ENCODE measurements around the gene POLD4.

The POLD4 gene

GRCh38 chr11:67387518-67387917, 34.2 kb upstream of the POLD4 start:
- no peak for DNase-seq (ENCODE audit: low spot score)

DNA sequence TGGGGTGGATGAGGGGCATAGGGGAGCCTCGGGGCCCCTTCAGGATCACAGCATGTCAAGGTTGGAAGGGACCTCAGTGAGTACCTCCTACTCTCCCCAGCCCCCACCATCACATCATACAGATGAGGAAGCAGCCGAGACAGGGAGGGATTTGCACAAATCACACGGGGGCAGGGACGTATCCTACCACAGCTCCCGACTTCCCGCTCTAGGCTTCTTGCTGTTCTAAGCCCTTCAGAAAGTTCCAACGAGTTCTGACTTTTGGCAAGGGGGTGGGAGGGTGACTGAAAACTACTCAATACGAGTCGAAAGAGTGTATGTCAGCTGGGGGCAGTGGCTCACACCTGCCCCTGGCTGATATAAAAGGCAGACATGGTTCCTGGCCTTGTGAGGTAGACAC, 33.7 kb upstream of the POLD4 start:
- DNase-seq (ENCODE audit: low spot score) = no peak

DNA sequence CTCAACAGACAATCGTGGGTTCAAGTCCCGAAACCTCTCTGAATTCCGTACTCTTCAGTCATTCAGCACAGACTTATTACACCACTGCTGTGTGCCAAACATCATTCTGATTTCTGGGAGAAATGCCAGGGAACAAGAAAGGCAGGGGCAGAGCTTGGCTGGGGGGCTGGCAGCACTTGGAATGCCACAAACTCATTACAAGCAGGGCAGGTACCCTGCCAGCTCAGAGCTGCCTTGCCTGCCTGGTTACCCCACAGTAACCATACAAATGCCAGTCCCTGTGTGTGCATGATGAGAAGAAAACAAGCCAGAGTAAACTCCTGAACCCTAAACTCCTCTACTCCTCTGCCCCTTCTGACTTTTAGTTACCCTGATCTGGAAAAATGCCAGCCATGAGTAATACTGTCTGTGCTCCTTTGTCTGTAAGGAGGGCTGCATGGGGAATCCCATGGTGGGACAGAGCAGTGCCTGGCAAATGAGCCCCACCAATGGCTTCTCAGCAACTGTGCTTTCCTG, 31.6 kb upstream of the POLD4 start:
- DNase-seq (ENCODE audit: low spot score) = no peak

DNA sequence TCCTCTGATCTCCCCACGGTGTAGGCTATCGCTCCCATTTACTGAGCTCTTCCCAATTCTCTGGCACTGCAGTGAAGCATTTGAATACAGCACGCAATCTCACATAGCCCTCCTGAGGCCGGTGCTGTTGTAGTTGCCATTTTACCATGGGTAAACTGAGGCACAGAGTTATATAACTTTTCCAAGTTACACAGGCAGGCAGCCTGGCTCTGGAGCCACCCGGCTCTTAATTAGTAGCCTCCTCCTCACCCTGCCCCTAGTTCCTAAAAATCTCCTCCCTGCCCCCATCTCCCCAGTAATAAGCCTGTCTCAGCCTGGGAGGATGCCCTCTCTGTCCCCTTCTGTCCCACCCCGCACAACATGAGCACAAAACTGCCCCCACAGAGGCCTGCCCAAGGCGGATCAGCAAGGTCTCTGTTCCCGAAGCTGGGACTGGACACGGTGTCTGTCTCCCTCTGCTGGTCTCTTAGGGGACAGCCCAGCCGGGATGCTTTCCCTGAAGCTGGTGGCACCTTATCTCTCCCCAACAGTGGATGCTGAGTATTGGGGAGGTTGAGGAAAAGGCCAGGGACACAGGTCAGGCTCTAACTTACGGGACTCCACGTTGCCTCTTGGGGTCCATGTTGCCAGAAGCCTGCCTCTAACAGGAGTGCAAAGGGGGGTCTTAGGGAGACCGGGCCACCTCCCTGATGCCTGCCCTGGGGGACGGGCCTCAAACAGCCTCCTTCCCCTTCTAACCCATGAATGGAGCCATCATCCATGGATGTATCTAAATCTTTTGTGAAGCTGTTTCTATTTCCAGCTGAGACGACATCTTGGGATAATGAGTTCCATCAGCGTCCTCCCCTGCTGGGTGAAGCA, 29.2 kb upstream of the POLD4 start:
- DNase-seq (ENCODE audit: low spot score) = peak; percentile 84

GRCh38 chr11:67381244-67381972, 28.1 kb upstream of the POLD4 start:
- DNase-seq (ENCODE audit: low spot score) = no peak

- DNase-seq (ENCODE audit: low spot score) = no peak
Measured at GRCh38 chr11:67379061-67380058, 26.0 kb upstream of the POLD4 start.

DNA sequence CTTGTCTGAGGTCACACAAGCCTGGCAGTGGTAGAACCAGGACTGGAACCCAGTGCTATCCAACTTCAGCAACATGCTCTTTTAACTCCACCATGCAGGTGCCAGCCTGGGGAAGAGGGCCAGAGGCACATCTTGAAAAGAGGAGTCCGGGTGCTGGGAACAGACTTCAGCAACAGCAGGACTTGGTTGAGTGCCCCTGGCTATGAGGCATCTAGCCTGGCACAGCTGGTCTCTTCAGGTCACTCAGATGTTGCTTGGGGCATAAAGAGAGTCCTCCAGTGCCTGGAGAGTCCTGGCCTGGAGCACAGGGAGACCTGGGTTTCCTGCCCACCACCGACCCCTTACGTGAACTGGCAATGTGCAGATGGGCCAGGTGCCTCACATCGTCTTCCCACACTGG, 25.2 kb upstream of the POLD4 start:
- no peak for DNase-seq (ENCODE audit: low spot score)

DNA sequence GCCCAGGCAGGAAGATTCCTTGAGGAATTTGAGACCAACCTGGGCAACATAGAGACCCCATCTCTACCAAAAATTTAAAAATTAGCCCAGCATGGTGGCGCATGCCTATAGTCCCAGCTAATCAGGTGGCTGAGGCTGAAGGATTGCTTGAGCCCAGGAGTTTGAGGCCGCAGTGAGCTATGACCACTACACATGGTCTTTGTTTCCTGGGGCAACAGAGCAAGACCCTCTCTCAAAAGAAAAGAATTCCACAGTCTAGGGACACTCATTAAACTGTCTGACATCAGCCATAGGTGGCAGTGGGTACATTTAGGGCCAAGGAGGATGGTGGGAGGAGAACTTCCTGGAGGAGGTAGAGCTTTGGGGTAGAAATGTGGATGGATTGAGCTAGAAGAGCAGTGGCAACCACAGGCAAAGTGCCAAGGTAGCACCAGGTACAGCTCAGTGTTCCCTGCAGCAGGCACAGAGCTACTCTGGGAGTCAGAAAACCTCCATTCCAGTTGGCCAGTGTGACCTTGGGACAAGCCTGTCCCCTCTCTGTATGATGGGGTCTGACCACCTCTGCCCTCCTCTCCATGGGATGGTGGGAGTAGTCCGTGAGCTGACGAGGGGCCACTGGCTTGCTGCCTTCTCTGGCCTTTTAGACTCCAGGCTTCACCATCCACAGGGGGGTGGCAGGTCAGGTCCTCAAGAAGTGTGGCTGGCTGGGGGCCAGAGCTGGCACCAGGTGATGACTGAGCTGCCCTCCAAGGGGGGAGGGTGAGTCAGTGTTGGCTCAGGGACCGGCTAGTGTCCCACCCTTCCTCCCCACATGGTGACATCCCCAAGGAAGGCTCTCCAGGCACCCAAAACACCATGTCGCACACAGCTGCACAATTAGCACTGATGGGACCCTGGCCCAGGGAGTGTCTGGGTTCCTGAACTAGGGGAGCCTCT, 23.8 kb upstream of the POLD4 start:
- DNase-seq (ENCODE audit: low spot score) = no peak

GRCh38 chr11:67376063-67376820, 22.9 kb upstream of the POLD4 start:
- no peak for DNase-seq (ENCODE audit: low spot score)

DNA sequence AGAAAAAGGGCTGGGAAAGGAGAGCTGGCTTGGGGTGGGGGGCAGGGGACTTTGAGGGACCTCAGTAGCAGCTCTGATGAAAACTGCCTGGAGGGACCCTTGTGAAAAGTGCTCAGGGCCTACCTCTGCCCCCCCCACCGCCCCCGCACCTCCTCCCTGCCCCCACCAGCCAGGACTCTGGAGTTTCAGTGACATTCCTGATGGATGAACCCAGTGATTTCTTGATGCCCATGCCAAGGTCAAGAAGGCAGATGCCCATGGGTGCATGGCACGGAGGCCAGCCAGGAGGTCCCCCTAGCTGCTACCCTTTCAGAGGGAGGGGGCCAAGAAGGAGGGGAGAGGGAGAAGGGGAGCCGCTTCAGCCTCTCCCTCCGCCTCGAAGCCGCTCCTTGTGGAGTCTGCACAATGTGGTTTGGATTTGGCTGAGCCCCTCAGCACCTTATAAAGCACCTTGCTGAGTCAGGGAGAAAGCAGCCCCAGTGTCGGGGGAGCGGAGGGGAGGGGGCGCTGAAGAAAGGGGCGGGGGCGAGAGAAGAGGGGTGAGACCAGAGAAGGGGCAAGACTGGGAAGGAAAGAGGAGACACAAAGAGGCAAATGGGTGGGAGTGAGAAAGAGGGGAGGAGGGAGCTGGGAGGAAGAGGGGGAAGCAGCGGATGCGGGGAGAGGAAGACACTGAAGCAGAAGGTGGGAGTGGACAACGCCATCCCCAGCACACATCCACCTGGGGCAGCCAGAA, 22.1 kb upstream of the POLD4 start:
- no peak for DNase-seq (ENCODE audit: low spot score)

DNA sequence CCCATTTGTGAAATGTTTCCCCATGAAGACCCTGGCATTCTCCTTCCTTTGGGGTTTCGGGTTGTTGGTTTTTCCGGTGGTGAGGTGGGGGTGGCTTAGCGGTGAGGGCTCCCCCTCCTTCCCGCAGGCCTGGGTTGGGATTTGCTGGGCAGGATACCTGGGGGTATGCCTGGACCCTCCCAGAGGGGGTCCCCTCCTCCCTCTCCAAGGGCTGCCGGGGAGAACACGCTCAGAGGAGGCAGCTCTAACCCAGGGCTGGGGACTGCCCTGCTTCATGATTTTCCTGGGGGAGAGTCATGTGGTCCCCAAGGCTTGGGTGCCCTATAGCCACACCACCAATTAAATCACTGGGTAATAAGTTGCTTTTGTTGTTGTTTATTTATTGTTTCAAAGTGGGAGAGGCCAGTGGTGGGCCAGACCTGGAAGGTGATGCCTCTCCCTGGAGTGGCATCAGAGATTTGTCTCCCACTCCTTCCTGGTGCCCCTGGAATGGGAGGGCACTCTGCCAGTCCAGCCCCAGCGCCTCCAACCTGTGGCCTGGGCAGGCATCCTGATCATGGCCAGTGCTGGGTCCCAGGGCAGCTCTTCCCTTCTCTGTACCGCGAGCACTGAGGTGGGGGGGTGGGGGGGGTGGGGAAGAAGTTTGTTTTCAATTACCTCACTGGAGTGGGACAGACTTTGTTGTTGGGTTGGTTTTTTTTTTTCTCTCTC, 21.4 kb upstream of the POLD4 start:
- no peak for DNase-seq (ENCODE audit: low spot score)

DNA sequence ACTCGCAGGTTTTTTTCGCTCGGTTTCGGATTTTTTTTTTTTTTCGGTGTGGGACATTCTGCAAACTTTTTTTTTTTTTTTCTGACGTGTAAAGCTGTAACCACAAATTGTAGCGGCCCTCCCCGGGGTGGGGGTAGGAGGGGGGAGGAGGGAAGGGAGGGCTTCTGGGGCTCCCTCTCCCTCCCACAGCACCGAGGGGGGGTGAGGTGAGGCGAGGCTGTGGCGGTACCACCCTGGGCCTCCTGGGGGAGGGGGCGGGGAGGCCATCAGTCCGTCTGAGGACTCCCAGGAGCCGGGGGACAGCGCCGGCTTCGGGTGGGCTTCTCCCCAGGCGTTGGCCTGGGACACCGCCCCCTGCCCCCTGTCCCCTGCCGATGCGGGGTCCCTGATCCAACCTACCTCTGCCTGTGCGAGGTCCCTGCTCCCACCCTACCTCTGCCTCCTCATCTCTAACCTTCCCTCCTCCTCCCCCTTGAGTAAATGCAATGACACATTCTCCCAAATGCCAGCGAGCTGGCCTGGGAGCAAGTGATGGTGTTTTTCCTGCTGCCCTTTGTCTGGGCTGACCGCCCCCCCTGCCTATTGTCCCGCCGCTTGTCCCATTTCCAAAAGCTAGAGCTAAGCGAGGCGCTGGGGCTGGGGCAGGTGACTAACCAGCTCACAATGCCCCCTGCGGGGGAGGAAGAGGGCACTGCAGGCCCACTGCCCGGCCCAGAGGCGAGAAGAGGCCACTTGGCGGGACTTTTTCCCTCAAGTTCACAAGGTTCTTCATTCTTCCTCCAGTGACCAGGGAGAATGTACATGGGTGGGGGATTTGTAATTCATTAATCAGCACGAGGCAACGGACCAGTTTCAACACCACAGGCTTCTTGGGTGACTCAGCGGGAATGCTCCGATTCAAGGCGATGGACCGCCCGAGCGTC, 20.6 kb upstream of the POLD4 start:
- peak; percentile 82 for DNase-seq (ENCODE audit: low spot score)

DNA sequence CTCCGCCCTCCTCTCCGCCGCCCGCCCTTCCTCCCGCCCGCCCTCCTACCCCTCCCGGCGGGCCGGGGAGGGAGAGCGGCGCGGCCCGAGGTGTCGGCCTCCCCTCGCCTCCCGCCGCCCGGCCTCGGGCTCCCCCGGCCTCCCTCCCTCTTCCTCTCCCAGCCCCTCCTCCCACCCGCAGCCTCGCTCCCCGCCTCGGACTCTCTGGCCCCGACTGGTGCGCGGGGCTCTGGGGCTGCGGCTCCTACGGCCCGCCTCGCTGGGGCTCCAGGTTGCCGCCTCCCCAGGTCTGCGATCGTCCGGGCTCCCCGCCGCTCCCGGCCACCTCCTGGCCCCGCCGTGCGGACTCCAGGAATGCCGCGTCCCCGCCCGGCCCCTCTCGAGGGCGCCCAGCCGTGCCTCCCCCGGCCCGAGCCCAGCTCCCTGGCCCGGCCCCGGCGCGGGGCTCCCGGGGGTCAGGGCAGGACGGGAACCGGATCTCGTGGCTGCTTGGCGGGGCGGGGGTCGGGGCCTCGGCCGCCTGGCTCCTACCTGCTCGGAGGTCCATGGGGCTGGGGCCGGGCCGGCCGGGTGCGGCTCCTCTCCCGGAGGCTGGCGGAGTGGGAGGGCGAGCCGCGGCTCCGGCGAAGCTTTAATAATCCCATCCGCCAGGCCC, 19.8 kb upstream of the POLD4 start, which contains the start of gene CLCF1:
CLCF1 (minus strand) TSS at position 606 of the 655 bp plus-strand sequence; CDS start at position 547, 59 bp downstream.
- DNase-seq (ENCODE audit: low spot score) = no peak

DNA sequence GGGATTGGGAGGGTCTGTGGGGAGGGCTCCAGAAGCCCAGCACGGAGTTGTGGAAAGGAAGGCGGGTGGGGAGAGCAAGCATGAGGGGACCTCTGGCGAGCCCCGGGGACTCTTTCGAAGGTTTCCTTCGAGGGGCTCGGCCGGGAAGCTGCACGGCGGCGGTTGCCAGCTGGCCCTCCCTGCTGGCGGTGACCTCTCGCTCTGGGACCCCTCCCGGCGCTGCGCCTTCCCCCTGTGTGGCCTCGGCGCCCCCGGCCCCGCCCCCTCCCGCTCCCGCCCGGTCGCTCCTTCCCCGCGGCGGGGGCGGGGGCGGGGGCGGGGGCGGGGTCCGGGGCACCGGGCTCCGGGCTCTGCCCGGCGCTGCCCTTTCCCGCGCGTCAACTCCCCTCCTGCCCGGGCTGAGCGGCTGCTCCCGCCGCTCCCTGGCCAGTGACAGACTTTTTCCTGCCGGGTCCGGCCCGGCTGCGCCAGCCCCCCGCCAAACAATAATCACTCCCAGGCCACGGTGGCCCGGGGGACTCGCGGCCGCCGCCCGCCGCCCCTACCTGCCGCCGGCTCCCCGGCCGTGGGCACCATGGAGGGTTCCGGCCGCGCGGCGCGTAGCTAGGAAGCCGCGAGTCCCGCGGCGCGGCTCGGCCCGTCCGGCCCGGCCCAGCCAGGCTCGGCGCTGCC, 19.1 kb upstream of the POLD4 start:
- DNase-seq (ENCODE audit: low spot score) = no peak

- no peak for DNase-seq (ENCODE audit: low spot score)
Measured at GRCh38 chr11:67371911-67372320, 18.6 kb upstream of the POLD4 start.

DNA sequence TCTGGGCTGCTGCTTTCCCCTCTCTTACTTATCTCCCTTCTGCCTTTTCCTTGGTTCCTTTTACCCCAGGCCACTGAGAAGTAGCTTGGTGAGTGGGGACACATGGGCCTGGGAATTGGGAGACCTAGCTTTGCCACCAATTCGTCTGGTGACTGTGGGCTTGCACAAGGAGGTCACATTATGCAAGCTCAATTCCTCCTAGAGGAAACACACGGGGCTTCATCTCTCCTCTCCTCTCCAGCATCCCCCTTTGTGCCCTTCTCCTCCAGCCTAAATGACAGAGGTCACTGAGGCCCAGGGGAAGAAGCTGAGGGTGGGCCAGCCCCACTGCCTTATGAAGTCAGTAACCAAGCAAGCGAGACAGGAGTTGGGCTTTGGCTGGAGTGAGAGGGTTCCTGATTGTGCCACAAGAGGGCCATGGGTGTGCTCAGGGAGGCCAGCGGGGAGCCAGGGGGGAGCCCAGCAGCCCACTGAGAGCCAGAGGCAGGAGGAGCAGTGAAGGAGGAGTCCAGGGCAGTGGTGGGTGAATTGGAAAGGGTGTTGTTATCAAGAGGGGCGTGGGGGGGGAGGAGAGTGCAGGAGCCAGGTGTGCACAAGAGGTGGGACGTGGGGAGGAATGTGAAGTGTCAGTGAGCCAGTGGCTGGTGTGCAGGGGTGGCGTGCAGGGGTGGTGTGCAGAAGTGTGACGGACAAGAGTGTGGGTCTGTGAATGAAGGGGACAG, 18.0 kb upstream of the POLD4 start:
- no peak for DNase-seq (ENCODE audit: low spot score)
